T-helper 1 cell (primary cell): Measurements from ENCODE around the gene MAP1LC3B.

ENCODE experiments used
- DNase-seq, 5 donors: peaks; one replicate each; pipeline ENCODE4 v3.0.0-alpha.2; 2012 to 2020

MAP1LC3B gene

DNA sequence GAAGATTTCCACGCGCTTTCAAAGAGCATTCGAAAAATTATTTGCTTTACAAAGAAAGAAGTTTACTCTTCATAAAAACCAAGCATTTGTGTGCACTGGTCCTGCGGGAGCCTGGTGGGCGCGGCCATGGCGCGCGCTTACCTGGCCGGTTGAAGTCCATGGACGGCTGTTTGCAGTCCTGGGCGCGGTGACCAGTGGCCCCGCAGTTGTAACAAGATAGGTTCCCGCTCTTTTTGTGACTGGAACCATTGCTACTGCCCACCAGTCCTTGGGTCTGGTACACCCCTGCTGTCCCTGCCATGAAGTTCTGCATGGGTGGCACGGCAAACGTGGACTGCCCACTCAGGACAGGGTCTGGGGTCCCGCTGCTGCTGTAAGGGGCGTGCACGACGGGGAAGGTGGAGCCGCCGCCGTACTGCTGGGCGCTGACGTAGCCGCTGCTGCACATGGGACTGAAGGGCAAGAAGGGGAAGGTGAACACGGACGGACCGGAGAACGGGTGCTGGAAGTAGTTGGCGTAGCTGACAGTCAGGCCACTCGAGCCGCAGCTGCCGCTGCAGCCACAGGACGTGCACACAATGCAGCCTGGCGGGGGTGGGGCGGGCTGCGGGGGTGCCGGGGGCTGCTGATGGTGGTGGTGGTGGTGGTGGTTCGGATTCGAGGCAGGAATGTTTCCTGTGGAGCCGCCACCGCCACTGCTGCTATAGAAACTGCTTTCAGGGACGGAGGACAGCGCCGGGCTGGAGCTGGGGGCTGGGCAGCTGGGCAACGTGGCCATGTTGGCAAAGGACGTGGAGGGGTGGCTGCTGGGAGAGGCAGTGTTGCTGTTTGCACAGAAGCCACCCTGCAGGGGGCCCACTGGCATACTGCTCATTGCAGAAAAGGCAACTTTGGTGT lies 19.5 kb downstream of the MAP1LC3B start:
- DNase-seq: no peak

- no peak for DNase-seq
Observed at GRCh38 chr16:87412371-87412995, 20.3 kb downstream of the MAP1LC3B start.

- DNase-seq: no peak
Observed at GRCh38 chr16:87412996-87413421, 20.9 kb downstream of the MAP1LC3B start.

DNA sequence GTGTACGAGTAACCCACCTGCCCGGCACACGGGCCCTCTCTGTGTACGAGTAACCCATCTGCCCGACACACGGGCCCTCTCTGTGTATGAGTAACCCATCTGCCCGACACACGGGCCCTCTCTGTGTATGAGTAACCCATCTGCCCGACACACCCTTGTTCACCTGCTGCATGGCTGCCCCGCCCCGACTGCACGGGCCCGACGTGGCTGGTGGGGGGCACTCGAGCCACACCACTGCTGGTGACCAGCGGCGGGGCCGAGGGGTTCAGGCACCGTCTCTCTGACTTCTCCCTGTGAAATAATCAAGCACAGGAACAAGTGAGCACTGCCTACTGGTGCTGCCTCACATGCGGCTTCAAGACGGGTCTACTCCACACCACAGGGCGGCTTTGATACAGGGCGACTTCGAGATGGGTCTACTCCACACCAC lies 22.1 kb downstream of the MAP1LC3B start:
- DNase-seq: no peak

- no peak for DNase-seq
Observed at GRCh38 chr16:87415441-87415840, 23.3 kb downstream of the MAP1LC3B start.

DNA sequence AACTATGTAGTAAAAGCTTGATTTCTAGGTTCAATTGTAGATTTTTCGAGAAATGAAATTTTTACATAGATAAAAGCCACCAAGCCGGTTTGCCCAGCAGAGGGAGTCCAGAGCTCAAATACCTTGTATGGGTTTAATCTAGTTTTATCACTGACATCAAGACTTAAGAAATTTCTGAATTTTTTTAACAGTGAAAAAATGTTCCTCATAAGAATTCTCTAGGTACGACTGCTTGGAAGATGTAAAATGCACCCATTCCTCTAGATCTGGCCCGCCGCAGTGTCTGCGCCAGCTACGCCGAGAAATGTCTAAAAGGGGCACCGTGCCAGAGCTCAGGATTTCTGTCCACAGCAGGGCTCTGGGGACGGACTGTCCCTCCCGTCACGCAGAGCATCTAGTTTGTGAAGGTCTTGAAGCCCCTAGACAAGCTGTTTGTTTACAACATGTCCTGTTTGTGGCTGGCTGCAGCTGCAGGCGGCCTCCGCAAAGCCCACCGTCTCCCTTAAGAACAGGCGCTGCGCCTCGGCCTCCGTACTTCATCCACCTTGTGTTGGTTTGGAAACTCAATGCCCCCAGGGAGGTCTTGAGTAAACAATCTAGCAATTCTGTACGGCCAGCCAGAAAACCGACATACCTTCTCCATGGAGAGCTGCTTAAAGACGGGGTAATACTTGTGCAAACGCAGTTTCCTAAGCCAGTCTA lies 24.8 kb downstream of the MAP1LC3B start:
- peak in 1 of 5 donors; percentile 23 for DNase-seq

DNA sequence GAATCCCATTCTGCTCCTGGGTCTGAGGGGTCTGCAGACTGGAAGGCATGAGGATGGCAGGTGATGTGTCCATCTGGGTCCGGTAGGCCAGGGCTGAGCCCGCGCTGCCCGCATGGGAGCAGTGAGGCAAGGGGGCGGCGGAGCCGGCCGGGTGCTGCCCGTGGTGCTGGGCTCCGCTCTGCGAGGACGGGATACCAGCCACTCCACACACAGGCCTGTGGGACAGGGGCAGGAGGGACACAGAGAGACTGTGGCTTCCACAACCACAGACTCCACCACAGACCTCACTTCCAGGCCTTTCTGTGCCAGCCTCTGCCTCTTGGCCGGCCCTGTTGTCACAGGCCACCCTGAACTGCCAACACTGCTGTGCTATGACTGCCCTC lies 25.4 kb downstream of the MAP1LC3B start:
- DNase-seq: no peak

GRCh38 chr16:87418216-87418615 lies 26.1 kb downstream of the MAP1LC3B start:
- DNase-seq: no peak

DNA sequence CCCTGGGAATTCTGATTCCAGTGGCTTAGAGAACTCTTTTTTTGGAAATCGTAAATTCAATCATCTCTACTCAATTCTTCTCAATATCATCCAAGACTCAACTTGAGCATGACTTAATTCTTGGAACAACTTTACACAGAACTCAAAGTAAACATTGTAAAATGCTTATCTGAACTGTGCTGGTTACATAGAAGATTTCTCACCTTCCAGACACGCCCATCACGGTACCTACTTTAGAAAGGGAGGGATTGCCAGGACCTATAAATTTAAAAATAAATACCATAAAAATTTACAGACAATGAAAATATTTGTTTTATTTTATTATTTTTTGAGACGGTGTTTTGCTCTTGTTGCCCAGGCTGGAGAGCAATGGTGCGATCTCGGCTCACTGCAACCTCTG lies 26.5 kb downstream of the MAP1LC3B start:
- no peak for DNase-seq

DNA sequence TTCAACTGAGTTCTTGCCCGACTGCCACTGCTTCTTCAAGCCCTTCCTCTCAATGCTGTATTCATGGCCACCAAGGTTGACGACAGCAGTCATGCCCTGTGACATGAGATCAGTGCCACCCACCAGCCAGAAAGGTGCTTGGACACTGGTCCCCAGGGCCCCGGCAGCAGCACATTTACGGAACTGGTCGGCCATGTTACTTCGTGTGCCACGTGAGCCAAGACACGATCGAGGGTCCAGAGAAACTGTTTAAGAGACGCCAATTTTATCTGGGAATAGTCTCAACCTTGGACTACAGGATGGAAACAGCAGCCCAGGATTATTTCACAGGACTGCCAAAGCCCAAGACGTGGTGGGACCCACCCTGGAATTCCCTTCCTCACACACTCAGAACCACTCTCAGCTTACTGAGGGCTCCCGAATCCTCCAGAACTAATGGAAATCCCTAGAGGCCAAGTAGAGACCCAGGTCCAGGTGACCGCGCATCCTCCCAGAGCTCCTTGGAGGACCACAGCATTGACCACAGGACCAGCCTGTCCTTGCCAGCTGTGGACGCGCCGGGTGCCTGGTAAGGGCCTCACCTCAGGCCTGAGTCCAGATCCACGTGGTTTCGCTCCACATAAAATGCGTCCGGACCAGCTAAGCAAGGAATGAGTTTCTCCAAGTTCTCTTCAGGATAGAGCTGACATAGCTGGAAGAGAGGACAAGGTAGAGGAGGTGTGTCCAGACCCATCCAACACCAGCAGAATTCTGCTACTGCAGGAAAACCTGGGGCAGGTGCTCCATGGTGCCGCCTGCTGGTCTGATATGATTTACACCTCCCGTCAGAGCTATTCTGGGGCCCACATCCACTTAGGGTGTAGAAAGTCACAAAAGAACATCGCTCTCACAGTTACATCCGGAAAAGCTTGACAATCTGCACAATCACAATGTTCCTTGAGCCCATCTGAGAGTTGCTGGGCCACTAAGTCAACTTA lies 28.2 kb downstream of the MAP1LC3B start:
- no peak for DNase-seq

DNA sequence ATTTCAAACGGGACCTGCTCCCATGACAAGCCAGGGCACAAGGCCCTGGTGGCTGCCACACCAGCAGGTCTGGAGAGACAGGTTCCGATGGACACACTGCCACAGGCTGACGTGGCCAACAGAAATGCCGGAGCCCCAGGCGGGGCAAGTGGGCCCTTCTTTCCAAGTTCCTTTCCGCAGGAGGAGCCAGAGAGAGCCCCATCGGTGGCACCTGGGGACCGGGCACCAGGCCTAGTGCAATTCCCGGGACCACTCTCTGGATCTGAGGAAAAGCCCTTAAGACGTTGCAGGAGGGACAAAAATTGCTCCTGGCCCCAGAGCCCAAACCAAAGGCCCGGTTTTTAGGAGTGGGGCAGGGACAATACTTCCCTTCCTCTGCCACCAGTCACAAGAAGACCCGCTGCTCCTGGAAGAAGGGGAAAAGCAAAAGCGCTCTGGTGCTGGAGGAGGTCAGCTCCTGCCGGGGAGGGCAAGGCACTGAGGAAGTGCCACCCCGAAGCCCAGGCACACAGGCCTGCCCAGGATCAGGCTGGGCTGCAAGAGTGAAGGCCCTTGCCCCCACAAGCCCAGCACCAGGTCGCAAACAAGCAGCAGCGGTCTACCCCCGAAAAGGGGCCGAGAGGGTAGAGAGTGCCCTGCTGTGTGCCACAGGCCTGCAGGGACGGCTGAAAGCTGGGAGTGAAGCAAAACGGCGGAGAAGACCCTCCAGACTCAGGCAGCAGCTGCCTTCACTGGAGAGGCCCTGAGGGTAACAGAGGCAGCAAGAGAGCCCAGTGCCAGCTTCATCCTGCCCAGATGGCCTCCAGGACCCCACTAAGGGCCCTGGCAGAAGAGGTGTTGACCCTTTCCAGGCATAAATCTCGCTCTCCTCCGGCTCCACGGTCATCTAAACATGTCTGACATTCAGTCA lies 29.1 kb downstream of the MAP1LC3B start:
- DNase-seq: no peak

- no peak for DNase-seq
Observed at GRCh38 chr16:87422106-87422505, 30.0 kb downstream of the MAP1LC3B start.

DNA sequence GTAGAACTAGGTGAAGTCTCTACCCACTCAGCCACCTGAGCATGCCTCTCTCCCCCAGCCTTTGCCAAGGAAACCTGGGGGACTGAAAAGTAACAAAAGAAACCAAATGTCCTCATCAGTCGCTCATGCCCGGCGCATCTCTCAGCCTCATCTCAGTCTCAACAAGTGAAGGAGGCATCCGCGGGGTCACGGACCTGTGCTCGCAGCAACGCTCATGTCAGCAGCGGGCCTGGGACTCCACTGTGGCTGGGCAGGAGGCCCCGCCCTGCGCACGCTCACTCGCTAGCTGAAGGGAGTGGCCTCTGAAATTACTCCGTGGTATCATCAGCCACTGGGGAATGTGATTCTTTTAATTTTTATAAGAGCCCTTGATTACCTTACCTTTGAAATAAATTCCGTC lies 31.3 kb downstream of the MAP1LC3B start:
- DNase-seq: no peak

DNA sequence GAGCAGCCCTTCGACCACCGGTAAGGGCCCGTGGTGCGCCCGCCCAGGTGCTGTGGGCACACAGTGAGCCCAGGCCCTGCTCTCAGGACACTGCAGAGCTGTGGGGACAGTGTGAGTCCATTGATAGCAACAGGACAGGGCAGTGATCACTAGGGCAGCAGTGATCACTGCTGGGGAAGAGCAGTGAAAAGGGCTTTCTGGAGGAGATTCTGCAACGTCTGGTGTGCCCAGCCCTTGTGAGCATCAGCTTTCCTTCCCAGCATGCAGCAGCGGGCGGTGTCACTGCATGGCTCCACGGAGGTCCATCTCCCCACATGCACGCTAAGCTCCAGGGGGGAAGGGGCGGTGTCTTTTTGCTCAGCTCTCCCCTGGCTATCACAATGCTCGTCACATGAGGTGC lies 32.1 kb downstream of the MAP1LC3B start:
- no peak for DNase-seq

GRCh38 chr16:87425941-87426340 lies 33.8 kb downstream of the MAP1LC3B start:
- DNase-seq: no peak

- no peak for DNase-seq
Observed at GRCh38 chr16:87426423-87427215, 34.5 kb downstream of the MAP1LC3B start.

- no peak for DNase-seq
Observed at GRCh38 chr16:87431926-87432325, 39.8 kb downstream of the MAP1LC3B start.

DNA sequence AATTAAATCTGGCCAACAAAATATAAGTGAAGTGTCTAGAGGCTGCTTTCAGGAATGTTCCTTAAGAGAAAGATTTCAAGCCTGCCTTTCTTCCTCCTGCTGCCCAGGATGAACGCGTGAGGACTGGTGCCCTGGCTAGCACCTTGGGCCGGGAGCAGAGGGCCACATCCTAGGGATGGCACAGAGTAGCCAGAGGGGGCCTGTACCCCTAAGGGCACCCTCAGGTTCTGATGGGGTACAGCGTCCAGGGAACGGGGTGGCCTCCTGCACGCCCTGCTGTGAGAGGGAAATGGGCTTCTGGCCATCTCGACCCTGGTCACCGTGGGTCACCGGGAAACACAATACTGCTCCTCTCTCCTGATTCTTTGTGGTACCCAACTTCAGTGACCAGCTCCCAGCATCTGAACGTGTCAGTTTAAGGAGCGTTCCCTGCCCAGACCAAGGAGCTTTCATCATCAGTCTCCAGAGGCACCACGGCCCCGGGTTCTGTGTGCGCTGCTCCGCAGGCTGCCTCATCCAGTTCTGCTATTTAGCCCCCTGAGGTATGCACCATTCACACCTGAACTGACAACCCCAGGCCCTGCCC lies 40.3 kb downstream of the MAP1LC3B start:
- DNase-seq: no peak

DNA sequence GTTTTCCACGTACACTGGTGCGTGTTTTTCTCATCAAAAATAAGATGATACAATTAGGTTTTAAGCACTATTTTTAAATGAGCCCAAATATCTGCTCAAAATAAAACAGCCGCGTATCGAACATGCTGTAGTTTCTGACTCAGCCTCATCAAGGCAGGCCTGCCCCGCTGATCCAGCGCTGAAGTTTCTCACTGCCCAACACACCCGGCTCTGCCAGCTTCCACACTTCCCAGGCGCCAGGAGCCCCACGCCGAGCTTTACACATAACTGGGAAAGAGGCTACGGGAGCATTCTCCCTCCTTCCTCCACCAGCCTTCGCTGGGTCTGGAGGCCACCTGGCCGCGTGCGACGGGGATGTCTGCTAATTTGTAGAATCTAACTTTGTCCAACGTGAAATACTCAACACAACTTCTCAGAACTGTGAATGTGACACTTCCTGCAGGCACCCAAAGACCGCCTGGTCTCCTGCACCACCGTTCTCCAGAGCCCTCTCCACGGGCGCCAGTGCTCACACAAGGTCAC lies 42.1 kb downstream of the MAP1LC3B start:
- DNase-seq: no peak
